H1 (cell line): ENCODE data around the gene CIZ1. TPM values are rescaled to one million over a fixed set of nuclear protein-coding genes. Genes with fewer than 3 reads are reported as not detected.

Experiments
- CTCF ChIA-PET: fragments of 300-600 bp; sonication (Branson Sonifier 250); formaldehyde crosslinking; loops from one replicate; lab custom pipeline; 2021; ENCODE audit not compliant: partially characterized antibody; lab: Charles Lee
- POLR2A ChIA-PET: fragments of 300-600 bp; sonication (Branson Sonifier 250); formaldehyde crosslinking; loops from one replicate; lab custom pipeline; 2021; ENCODE audit warnings: inconsistent platforms; ENCODE audit not compliant: partially characterized antibody; lab: Charles Lee
- DNase-seq, 2 experiments: peaks; one replicate each; pipeline versions ENCODE4 v3.0.0 to v3.0.0-alpha.2; 2010 to 2022; ENCODE audit warnings: low spot score in 2 of 2, low read depth in 1 of 2, mixed read lengths in 1 of 2
- FAIRE-seq: peaks from 2 replicates; lab custom pipeline; 2011; peaks lifted over from hg19 to GRCh38; lab: Jason Lieb, UNC
- H2AFZ ChIP-seq: 2 replicates; pipeline ENCODE4 v1.8.1; 2012; ENCODE audit warnings: low read length, inconsistent platforms
- H2AK5ac ChIP-seq: 2 replicates; pipeline ENCODE4 v1.6.1; 2013; ENCODE audit warnings: low read depth, low read length
- H2BK120ac ChIP-seq: replicated peaks from 2 replicates; pipeline ENCODE3; 2013; ENCODE audit warnings: low read depth, low read length, inconsistent platforms
- H2BK12ac ChIP-seq: 2 replicates; pipeline ENCODE4 v1.6.1; 2013; ENCODE audit warnings: low read depth, low read length
- H2BK15ac ChIP-seq: 2 replicates; pipeline ENCODE4 v1.6.1; 2013; ENCODE audit warnings: low read length
- H2BK20ac ChIP-seq: 2 replicates; pipeline ENCODE4 v1.6.1; 2013; ENCODE audit warnings: low read length
- H2BK5ac ChIP-seq: 2 replicates; pipeline ENCODE4 v1.6.1; 2013; ENCODE audit warnings: low read depth, low read length
- H3K14ac ChIP-seq: 2 replicates; pipeline ENCODE4 v1.6.1; 2013; ENCODE audit warnings: inconsistent platforms; ENCODE audit not compliant: insufficient read length
- H3K18ac ChIP-seq: 2 replicates; pipeline ENCODE4 v1.6.1; 2013; ENCODE audit warnings: low read length; ENCODE audit errors: extremely low read depth
- H3K23ac ChIP-seq: 2 replicates; pipeline ENCODE4 v1.6.1; 2013; ENCODE audit warnings: inconsistent platforms; ENCODE audit not compliant: insufficient read length
- H3K23me2 ChIP-seq: 2 replicates; pipeline ENCODE4 v1.6.1; 2013; ENCODE audit warnings: low read depth, low read length
- H3K27ac ChIP-seq: 2 replicates; pipeline ENCODE4 v1.6.1; 2011; ENCODE audit warnings: low read depth, low read length, inconsistent platforms
- H3K27me3 ChIP-seq, 4 experiments: replicated peaks in 1 of 4; 1 replicate in 1 of 4; 2 replicates in 3 of 4; pipeline versions ENCODE4 v1.6.1 to v1.8.1; 2011 to 2013; ENCODE audit warnings: low read length in 3 of 4, mild to moderate bottlenecking in 3 of 4, inconsistent platforms in 2 of 4, mixed read lengths in 2 of 4, moderate library complexity in 1 of 4; ENCODE audit not compliant: control insufficient read depth in 3 of 4, insufficient read depth in 3 of 4; ENCODE audit errors: extremely low read depth in 1 of 4
- H3K36me3 ChIP-seq, 4 experiments: 2 replicates each; pipeline versions ENCODE4 v1.6.1 to v1.8.1; 2011 to 2013; ENCODE audit warnings: mild to moderate bottlenecking in 4 of 4, low read length in 3 of 4, moderate library complexity in 2 of 4, control low read depth in 1 of 4, inconsistent platforms in 1 of 4; ENCODE audit not compliant: insufficient read depth in 4 of 4, control insufficient read depth in 2 of 4
- H3K4ac ChIP-seq: replicated peaks from 2 replicates; pipeline ENCODE3; 2013; ENCODE audit warnings: low read length, low read depth, mixed read lengths, inconsistent platforms; ENCODE audit not compliant: insufficient read length
- H3K4me1 ChIP-seq, 4 experiments: replicated peaks in 1 of 4; 1 replicate in 1 of 4; 2 replicates in 3 of 4; pipeline versions ENCODE4 v1.6.1 to v1.8.1; 2011 to 2013; ENCODE audit warnings: low read length in 3 of 4, inconsistent platforms in 2 of 4, mixed read lengths in 1 of 4; ENCODE audit not compliant: insufficient read depth in 4 of 4, control insufficient read depth in 3 of 4
- H3K4me2 ChIP-seq, 2 experiments: 2 replicates each; pipeline versions ENCODE4 v1.6.1 to v1.8.1; 2011 to 2013; ENCODE audit warnings: low read depth in 2 of 2, low read length in 2 of 2, control low read depth in 1 of 2, inconsistent platforms in 1 of 2, mild to moderate bottlenecking in 1 of 2; ENCODE audit not compliant: insufficient read depth in 1 of 2
- H3K4me3 ChIP-seq, 4 experiments: fragments of 200-600, 300-600 bp in 1 of 4; sonication (generic), shearing (Covaris generic), sonication (Bioruptor Twin) in 1 of 4; 2 replicates each; pipeline versions ENCODE4 v1.5.1 to v1.8.1; 2011 to 2016; ENCODE audit warnings: low read length in 4 of 4, low read depth in 3 of 4, control low read depth in 2 of 4, inconsistent platforms in 2 of 4, mild to moderate bottlenecking in 2 of 4, mixed read lengths in 1 of 4, moderate library complexity in 1 of 4; ENCODE audit not compliant: insufficient read depth in 2 of 4; ENCODE audit errors: extremely low read depth in 1 of 4
- H3K56ac ChIP-seq: replicated peaks from 2 replicates; pipeline ENCODE3; 2013; ENCODE audit warnings: low read depth, mild to moderate bottlenecking, mixed read lengths, low read length, inconsistent platforms; ENCODE audit not compliant: insufficient read length
- H3K79me1 ChIP-seq: 2 replicates; pipeline ENCODE4 v1.6.1; 2013; ENCODE audit warnings: low read depth, low read length, control low read depth
- H3K79me2 ChIP-seq, 2 experiments: 2 replicates each; pipeline versions ENCODE4 v1.6.1 to v1.8.1; 2012 to 2013; ENCODE audit warnings: low read length in 2 of 2, mild to moderate bottlenecking in 2 of 2, inconsistent platforms in 1 of 2; ENCODE audit not compliant: insufficient read depth in 2 of 2, control insufficient read depth in 1 of 2
- H3K9ac ChIP-seq, 4 experiments: replicated peaks in 1 of 4; 1 replicate in 1 of 4; 2 replicates in 3 of 4; pipeline versions ENCODE4 v1.6.1 to v1.8.1; 2011 to 2013; ENCODE audit warnings: low read depth in 3 of 4, low read length in 3 of 4, control low read depth in 2 of 4, mild to moderate bottlenecking in 2 of 4, moderate library complexity in 2 of 4, inconsistent platforms in 1 of 4; ENCODE audit errors: extremely low read depth in 1 of 4
- H3K9me3 ChIP-seq, 2 experiments: 2 replicates each; pipeline versions ENCODE4 v1.6.1 to v1.8.1; 2012 to 2013; ENCODE audit warnings: mild to moderate bottlenecking in 2 of 2, moderate library complexity in 2 of 2, control low read depth in 1 of 2, inconsistent platforms in 1 of 2, low read depth in 1 of 2, low read length in 1 of 2, mixed read lengths in 1 of 2; ENCODE audit not compliant: insufficient read depth in 2 of 2
- H4K20me1 ChIP-seq, 2 experiments: replicated peaks in 1 of 2; 2 replicates each; pipeline versions ENCODE3 to v1.8.1; 2011 to 2013; ENCODE audit warnings: inconsistent platforms in 2 of 2, low read length in 2 of 2, mild to moderate bottlenecking in 1 of 2; ENCODE audit not compliant: insufficient read depth in 2 of 2, control insufficient read depth in 1 of 2
- H4K5ac ChIP-seq: 2 replicates; pipeline ENCODE4 v1.6.1; 2013; ENCODE audit warnings: low read length, low read depth, mixed read lengths, inconsistent platforms; ENCODE audit not compliant: insufficient read length
- H4K8ac ChIP-seq: 2 replicates; pipeline ENCODE4 v1.8.0; 2013; ENCODE audit warnings: mild to moderate bottlenecking, moderate library complexity, low read length, inconsistent platforms; ENCODE audit not compliant: insufficient read depth; ENCODE audit errors: extremely low read depth
- H4K91ac ChIP-seq: replicated peaks from 2 replicates; pipeline ENCODE3; 2013; ENCODE audit warnings: low read length, mixed read lengths, inconsistent platforms; ENCODE audit not compliant: insufficient read length
- BRCA1 ChIP-seq: IDR thresholded peaks from 2 replicates; pipeline ENCODE4 v1.6.1; 2012; ENCODE audit warnings: low read depth, low read length, improper control_type of control experiment
- CBX5 ChIP-seq: fragments of 300-800, 300-1000 bp; sonication (generic); IDR thresholded peaks from 2 replicates; pipeline ENCODE4 v1.7.1; 2016; ENCODE audit warnings: antibody characterized with exemption, low read length, low read depth
- FOSL1 ChIP-seq: IDR thresholded peaks from 2 replicates; pipeline ENCODE4 v1.6.1; 2011; ENCODE audit warnings: mild to moderate bottlenecking, low read depth, low read length, moderate library complexity; ENCODE audit not compliant: insufficient read depth
- KDM1A ChIP-seq: fragments of 200-600, 300-600 bp; sonication (generic); IDR thresholded peaks from 2 replicates; pipeline ENCODE4 v1.7.1; 2016; ENCODE audit warnings: mild to moderate bottlenecking, low read length, borderline replicate concordance
- NANOG ChIP-seq: IDR thresholded peaks from 2 replicates; pipeline ENCODE4 v1.6.1; 2011; ENCODE audit warnings: low read length, low read depth, mild to moderate bottlenecking, inconsistent platforms; ENCODE audit not compliant: insufficient read depth, poor library complexity, severe bottlenecking
- NRF1 ChIP-seq: IDR thresholded peaks from 2 replicates; pipeline ENCODE4 v1.6.1; 2011; ENCODE audit warnings: mild to moderate bottlenecking, low read depth, low read length, improper control_type of control experiment
- POLR2A ChIP-seq, 2 experiments: IDR thresholded peaks; 1 replicate in 1 of 2; 2 replicates in 1 of 2; pipeline ENCODE4 v1.6.1; 2011; ENCODE audit warnings: low read depth in 2 of 2, low read length in 2 of 2, mild to moderate bottlenecking in 2 of 2; ENCODE audit errors: control extremely low read depth in 1 of 2
- RXRA ChIP-seq: IDR thresholded peaks from 2 replicates; pipeline ENCODE4 v1.6.1; 2011; ENCODE audit warnings: low read depth, mild to moderate bottlenecking, low read length, moderate library complexity; ENCODE audit not compliant: insufficient read depth
- SIN3A ChIP-seq, 2 experiments: IDR thresholded peaks in 1 of 2; conservative IDR thresholded peaks in 1 of 2; 2 replicates each; pipeline ENCODE4 v1.6.1; 2011 to 2012; ENCODE audit warnings: low read length in 2 of 2, improper control_type of control experiment in 1 of 2, low read depth in 1 of 2, mild to moderate bottlenecking in 1 of 2
- SIX5 ChIP-seq: IDR thresholded peaks from 2 replicates; pipeline ENCODE4 v1.6.1; 2011; ENCODE audit warnings: mild to moderate bottlenecking, low read depth, low read length
- SP1 ChIP-seq: IDR thresholded peaks from 2 replicates; pipeline ENCODE4 v1.6.1; 2011; ENCODE audit warnings: low read depth, low read length
- YY1 ChIP-seq: IDR thresholded peaks from 2 replicates; pipeline ENCODE4 v1.6.1; 2011; ENCODE audit warnings: low read depth, mild to moderate bottlenecking, low read length
- WGBS, 2 experiments: shearing (Covaris generic) in 1 of 2; methylation state at CpG; one replicate each; pipeline versions ENCODE4 v1.1.6 to v1.1.7; 2013 to 2015; ENCODE audit warnings: low lambda C conversion rate in 2 of 2, mixed read lengths in 2 of 2, inconsistent platforms in 1 of 2, low coverage in 1 of 2, missing lambda C conversion rate in 1 of 2; ENCODE audit not compliant: insufficient replicate concordance in 2 of 2, insufficient coverage in 1 of 2, insufficient read length in 1 of 2; ENCODE audit errors: extremely low coverage in 1 of 2, missing lambda C conversion rate in 1 of 2; 5-methylcytosine and 5-hydroxymethylcytosine counted together
- polyA plus RNA-seq, 7 experiments: library from polyadenylated mRNA; depleted of rRNA in 3 of 7; stranded (reverse) in 5 of 7; unstranded in 2 of 7; fragments of >200 nt in 5 of 7; fragments of 200-250 nt in 2 of 7; gene quantifications; 1 replicate in 5 of 7; 2 replicates in 1 of 7; 4 replicates in 1 of 7; pipeline versions ENCODE4 v1.2.1 to v1.2.3, GENCODE V29; 2011 to 2013; ENCODE audit warnings: missing spikeins in 2 of 7, mixed read lengths in 2 of 7
- total RNA-seq: library from RNA; stranded (reverse); fragmentation: NEBNext Ultra II Directional; extraction: Animal tissue kit (Norgen Biotek cat#: 25700); gene quantifications from 2 replicates; pipeline ENCODE4 v1.2.1, GENCODE V29; 2021

Gene CIZ1
- total and polyA plus RNA-seq, 2 of the 8 experiments (the other 6 are each of a cell fraction or from before 2014, with no cell fraction given): 66.0 to 107 TPM

GRCh38 chr9:128216781-128217553, 25.6 kb upstream of the CIZ1 start:
- Histone ChIP-seq H4K5ac (no peak overlapping the region), H3K4me2 (no peak overlapping the region), H3K4ac (no peak overlapping the region), H2BK5ac (no peak overlapping the region), H4K8ac (no peak overlapping the region), H2BK12ac (no peak overlapping the region), H3K9ac (no peak overlapping the region), H2BK120ac (no peak overlapping the region), H3K9me3 (no peaks in the 10 kb centered on the region), H3K79me2 (no peaks in the 10 kb centered on the region), H4K91ac (no peak overlapping the region), H3K23me2 (0 out of 2 replicates have a peak, but pooled peaks cover 2% of the 10 kb centered on the region), H3K56ac (no peak overlapping the region), H3K14ac (no peak overlapping the region), H3K27me3 (no peaks in the 10 kb centered on the region), H3K18ac (no peak overlapping the region), H2BK15ac (no peak overlapping the region), H2AFZ (no peak overlapping the region), H3K79me1 (no peaks in the 10 kb centered on the region; the same call in none of the 2 replicates), H3K23ac (no peak overlapping the region), H3K36me3 (peaks cover 3 to 11% (median 8%) of the 10 kb centered on the region in 4 experiments; a peak in 7 of 8 replicates), H4K20me1 (peaks cover 1 to 13% of the 10 kb centered on the region in 2 experiments), H3K4me1 (peaks cover 0 to 12% (median 5%) of the 10 kb centered on the region in 4 experiments; a peak in 5 of 7 replicates), H2BK20ac (no peak overlapping the region), H2AK5ac (no peak overlapping the region), H3K27ac (no peak overlapping the region), H3K4me3 (no peak overlapping the region)
- ChIA-PET POLR2A (interaction anchor here (0.6 to 3.9 kb wide), 9 partner anchors 8 to 42 kb away, joined by 3 to 14 read pairs (median 3); no protein-coding TSS in a partner anchor), CTCF (interaction anchor here (0.8 to 3.3 kb wide), 8 partner anchors 8 to 42 kb away, joined by 3 to 14 read pairs (median 5); no protein-coding TSS in a partner anchor)
- no peak for FAIRE-seq
- DNase-seq: no peak
- 89% methylated on average over 16 of the region's 16 CpGs; no CpG with 5 or more reads in 1 of the 2 experiments for WGBS, 2 experiments
- TF ChIP-seq CBX5 (no peak), YY1 (no peak), KDM1A (no peak), RXRA (no peak), NRF1 (no peak), FOSL1 (no peak), BRCA1 (no peak), POLR2A (IDR thresholded peaks at IDR 0.05; ENCODE audit: control extremely low read depth in 1 of 2, low read depth in 2 of 2, low read length in 2 of 2) (no peak), SP1 (no peak), NANOG (no peak), SIX5 (no peak), SIN3A (conservative IDR thresholded peaks at IDR 0.05 in 1 of 2, IDR thresholded peaks at IDR 0.05 in 1 of 2; ENCODE audit: low read depth in 1 of 2, low read length in 2 of 2) (no peak)
